Naive thymus-derived CD4-positive, alpha-beta T cell (primary cell): ENCODE data around the gene TAF11. TPM values are rescaled to one million over a fixed set of nuclear protein-coding genes. Genes with fewer than 3 reads are reported as not detected.
A peak's percentile ranks its signal among the peaks of the same experiment; 100 is the strongest.

ENCODE experiments used
- ATAC-seq: fragments of 150-1000 bp; cut with Tn5 transposase; 2 replicates; pipeline ENCODE4 v1.10.0; 2021; ENCODE audit warnings: mild to moderate bottlenecking, moderate library complexity
- CTCF ChIA-PET: fragments of 350-600 bp; sonication (Branson Sonifier 250); formaldehyde crosslinking; loops from one replicate; lab custom pipeline; 2021; ENCODE audit warnings: antibody characterized with exemption; lab: Charles Lee
- POLR2A ChIA-PET: fragments of 350-600 bp; sonication (Branson Sonifier 250); formaldehyde crosslinking; loops from one replicate; lab custom pipeline; 2021; ENCODE audit warnings: antibody characterized with exemption, inconsistent platforms; lab: Charles Lee
- DNase-seq, 9 donors: peaks; one replicate each; pipeline versions ENCODE4 v3.0.0 to v3.0.0-alpha.2; 2020 to 2022; ENCODE audit warnings: mixed read lengths in 1 of 9
- H3K27ac ChIP-seq: one replicate; pipeline ENCODE4 v1.7.0; 2013; ENCODE audit warnings: mild to moderate bottlenecking, low read depth, low read length, moderate library complexity
- H3K27me3 ChIP-seq, 2 donors: one replicate each; pipeline ENCODE4 v1.7.0; 2013; ENCODE audit warnings: low read length in 2 of 2, mild to moderate bottlenecking in 2 of 2, moderate library complexity in 2 of 2; ENCODE audit not compliant: control insufficient read depth in 2 of 2, insufficient read depth in 2 of 2
- H3K36me3 ChIP-seq, 3 experiments: 1 replicate in 2 of 3; 2 replicates in 1 of 3; pipeline ENCODE4 v1.7.0; 2013; ENCODE audit warnings: low read length in 3 of 3, mild to moderate bottlenecking in 3 of 3, moderate library complexity in 1 of 3; ENCODE audit not compliant: insufficient read depth in 3 of 3, control insufficient read depth in 2 of 3
- H3K4me1 ChIP-seq, 2 donors: one replicate each; pipeline ENCODE4 v1.7.0; 2013; ENCODE audit warnings: low read length in 2 of 2, mild to moderate bottlenecking in 2 of 2, moderate library complexity in 1 of 2; ENCODE audit not compliant: control insufficient read depth in 2 of 2, insufficient read depth in 2 of 2
- H3K4me3 ChIP-seq: 2 replicates; pipeline ENCODE4 v1.7.0; 2013; ENCODE audit warnings: mild to moderate bottlenecking, low read length
- H3K9me3 ChIP-seq, 3 experiments: 1 replicate in 2 of 3; 2 replicates in 1 of 3; pipeline ENCODE4 v1.7.0; 2013; ENCODE audit warnings: low read length in 3 of 3; ENCODE audit not compliant: control insufficient read depth in 2 of 3
- H3K27ac Mint-ChIP-seq, 9 donors: one replicate each; pipeline ENCODE4 v1.8.0; 2020 to 2022; ENCODE audit warnings: mixed read lengths in 9 of 9, mild to moderate bottlenecking in 8 of 9, moderate library complexity in 5 of 9, inconsistent platforms in 2 of 9
- H3K27me3 Mint-ChIP-seq, 5 donors: one replicate each; pipeline ENCODE4 v1.8.0; 2021 to 2022; ENCODE audit warnings: mixed read lengths in 5 of 5, mild to moderate bottlenecking in 1 of 5
- H3K36me3 Mint-ChIP-seq, 5 donors: one replicate each; pipeline ENCODE4 v1.8.0; 2020 to 2022; ENCODE audit warnings: mixed read lengths in 5 of 5, mild to moderate bottlenecking in 3 of 5, inconsistent platforms in 1 of 5
- H3K4me1 Mint-ChIP-seq, 7 donors: one replicate each; pipeline ENCODE4 v1.8.0; 2020 to 2022; ENCODE audit warnings: mixed read lengths in 7 of 7, mild to moderate bottlenecking in 3 of 7, inconsistent platforms in 1 of 7
- H3K4me3 Mint-ChIP-seq, 10 donors: one replicate each; pipeline ENCODE4 v1.8.0; 2020 to 2022; ENCODE audit warnings: mild to moderate bottlenecking in 10 of 10, mixed read lengths in 10 of 10, moderate library complexity in 6 of 10, inconsistent platforms in 2 of 10
- H3K9me3 Mint-ChIP-seq, 11 donors: one replicate each; pipeline ENCODE4 v1.8.0; 2020 to 2022; ENCODE audit warnings: mixed read lengths in 11 of 11, mild to moderate bottlenecking in 4 of 11, inconsistent platforms in 1 of 11, moderate library complexity in 1 of 11
- intact Hi-C, 2 donors: fragments of 100-400 bp; cut with micrococcal nuclease; formaldehyde crosslinking; loops; one replicate each; pipeline ENCODE4 v1.15.1; 2023
- polyA plus RNA-seq, 2 donors: library from polyadenylated mRNA; unstranded; fragments of 300-500 nt; fragmentation: Illumina TruSeq; gene quantifications; one replicate each; pipeline ENCODE4 v1.2.3, GENCODE V29; 2021
- total RNA-seq, 6 experiments: library from RNA in 5 of 6; stranded (reverse) in 5 of 6; gene quantifications; 1 replicate in 5 of 6; 2 replicates in 1 of 6; pipeline ENCODE4 v1.2.3 and lab custom pipeline; 2021 to 2026

The TAF11 gene
- total and polyA plus RNA-seq, 7 experiments from 2014 or later, result 17.3 to 35.1 (median 28.5) TPM

DNA sequence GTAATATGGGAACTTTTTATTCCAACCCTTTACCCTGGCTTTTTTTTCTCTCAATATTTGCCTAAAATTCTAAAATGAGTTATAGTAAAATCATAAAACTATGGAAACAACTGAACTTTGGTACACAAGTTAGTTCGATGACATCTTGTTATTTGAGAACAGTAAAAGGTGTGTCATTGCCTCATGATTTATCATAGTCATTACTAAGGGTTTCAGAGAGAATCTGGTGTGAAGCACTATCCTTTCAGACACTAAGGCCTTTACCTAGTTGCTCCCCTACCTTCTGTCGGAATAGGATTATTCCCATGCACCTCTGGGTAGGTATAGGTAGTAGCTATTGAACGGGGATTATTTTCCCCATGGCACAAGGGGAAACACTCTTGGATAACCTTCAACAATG lies 11.4 kb downstream of the TAF11 start:
- peaks cover 0 to 17% (median 10%) of the 10 kb centered on the region in 5 donors for H3K36me3 Mint-ChIP-seq

DNA sequence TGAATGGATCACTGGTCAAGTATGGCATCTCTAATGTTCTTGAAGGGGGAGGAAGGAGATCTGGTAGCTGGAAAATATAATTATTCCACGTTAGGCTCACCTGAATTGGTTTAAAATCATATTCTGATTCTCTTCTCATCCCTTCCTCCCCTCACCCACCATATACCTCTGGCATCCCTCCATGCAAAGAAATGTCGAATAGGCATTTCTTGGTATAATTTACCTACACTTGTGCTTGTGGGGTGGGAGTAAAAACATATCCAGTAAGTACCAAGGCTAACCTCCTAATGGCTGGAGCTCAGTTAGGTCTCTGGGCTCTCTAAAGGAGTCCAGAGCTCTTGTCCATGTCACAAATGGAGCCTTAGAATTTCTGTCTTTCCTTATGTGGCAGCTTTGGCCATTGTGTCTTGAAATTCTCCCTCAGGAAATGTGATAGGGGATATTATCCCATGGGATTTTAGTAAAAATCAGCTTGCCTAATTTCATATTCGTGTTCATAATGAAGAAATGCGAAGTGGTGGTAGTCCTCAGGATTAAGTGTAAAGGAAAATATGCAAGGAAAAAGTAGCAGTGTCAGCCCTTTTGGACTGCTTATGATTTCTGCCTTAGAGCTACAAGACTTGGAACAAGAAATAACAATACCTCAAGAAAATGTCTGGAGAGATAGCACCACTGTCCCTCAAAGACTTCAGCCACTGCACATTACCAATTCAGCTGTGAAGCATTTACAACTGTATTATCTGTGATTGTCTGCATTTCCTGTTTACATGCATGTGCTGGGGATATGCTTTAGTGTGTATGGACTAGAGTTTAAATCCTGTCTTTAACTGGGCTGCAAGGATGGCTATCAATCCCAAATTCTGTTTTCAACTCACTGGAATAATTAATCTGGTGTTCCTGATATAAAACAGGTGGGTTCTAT lies 12.3 kb downstream of the TAF11 start:
- Mint-ChIP-seq H3K4me3 (no peak overlapping the region), H3K9me3 (no peaks in the 10 kb centered on the region), H3K27ac (peak overlapping the region in 4 of 9 donors; percentile 1 to 70 (median 16)), H3K36me3 (peaks cover 0 to 21% (median 12%) of the 10 kb centered on the region in 5 donors), H3K27me3 (no peaks in the 10 kb centered on the region), H3K4me1 (peaks cover 0 to 5% (median 0%) of the 10 kb centered on the region in 7 donors)
- Histone ChIP-seq H3K27me3 (no peaks in the 10 kb centered on the region), H3K4me1 (no peaks in the 10 kb centered on the region), H3K4me3 (no peak overlapping the region), H3K27ac (no peak overlapping the region), H3K9me3 (no peaks in the 10 kb centered on the region), H3K36me3 (peaks cover 0 to 82% (median 10%) of the 10 kb centered on the region in 3 experiments)
- POLR2A ChIA-PET, result interaction anchor here (1.1 kb wide), 1 partner anchor 10 kb away, joined by 3 read pairs; no protein-coding TSS in a partner anchor
- intact Hi-C loops, result no loop called here
- ATAC-seq (no peak), DNase-seq (no peak)
- CTCF ChIA-PET, result no interaction called here

More for the DNA sequence above, 11.4 kb downstream of the TAF11 start:
- Mint-ChIP-seq H3K4me1 (peaks cover 0 to 5% (median 0%) of the 10 kb centered on the region in 7 donors), H3K4me3 (no peak overlapping the region), H3K27me3 (no peaks in the 10 kb centered on the region), H3K27ac (peak overlapping the region in 2 of 9 donors; percentile 32 to 34), H3K9me3 (no peaks in the 10 kb centered on the region)
- CTCF ChIA-PET, result no interaction called here
- no peak overlapping the region for H3K27ac ChIP-seq
- H3K27me3 ChIP-seq, result no peaks in the 10 kb centered on the region
- no peak overlapping the region for H3K4me3 ChIP-seq
- H3K36me3 ChIP-seq, result peaks cover 0 to 77% (median 16%) of the 10 kb centered on the region in 3 experiments
- DNase-seq (no peak), ATAC-seq (no peak)
- intact Hi-C loops, result no loop called here
- POLR2A ChIA-PET, result no interaction called here
- no peaks in the 10 kb centered on the region for H3K9me3 ChIP-seq
- H3K4me1 ChIP-seq, result no peaks in the 10 kb centered on the region

DNA sequence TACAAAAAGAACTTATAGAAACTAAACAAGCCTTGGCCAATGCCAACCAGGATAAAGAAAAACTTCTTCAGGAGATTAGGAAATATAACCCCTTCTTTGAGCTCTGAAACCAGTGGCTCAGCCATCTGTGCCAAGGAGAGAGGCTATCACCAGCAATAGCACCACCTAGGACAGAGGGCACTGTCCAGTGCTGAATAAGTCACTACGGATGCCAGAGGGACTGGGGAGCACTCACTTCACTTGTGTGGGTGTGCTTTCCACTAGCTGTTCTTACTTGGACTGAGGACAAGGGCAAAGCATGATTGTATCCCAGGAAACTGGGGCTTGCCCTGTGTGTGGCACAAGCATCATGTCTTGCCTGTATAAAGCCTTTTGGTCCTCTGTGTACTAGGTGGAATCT lies 15.5 kb downstream of the TAF11 start:
- no peaks in the 10 kb centered on the region for H3K4me1 Mint-ChIP-seq
- peaks cover 0 to 29% (median 8%) of the 10 kb centered on the region in 5 donors for H3K36me3 Mint-ChIP-seq
- H3K27me3 Mint-ChIP-seq, result no peaks in the 10 kb centered on the region
- Histone ChIP-seq H3K27ac (no peak overlapping the region), H3K27me3 (no peaks in the 10 kb centered on the region), H3K4me1 (no peaks in the 10 kb centered on the region), H3K36me3 (peaks cover 0 to 62% (median 0%) of the 10 kb centered on the region in 3 experiments), H3K9me3 (no peaks in the 10 kb centered on the region), H3K4me3 (no peak overlapping the region)
- intact Hi-C loops, result no loop called here
- no peak overlapping the region for H3K27ac Mint-ChIP-seq
- ATAC-seq, result no peak
- ChIA-PET CTCF (interaction anchor here (0.5 kb wide), 1 partner anchor 126 kb away, joined by 3 read pairs; no protein-coding TSS in a partner anchor), POLR2A (no interaction called here)
- no peak overlapping the region for H3K4me3 Mint-ChIP-seq
- H3K9me3 Mint-ChIP-seq, result no peaks in the 10 kb centered on the region
- no peak for DNase-seq

DNA sequence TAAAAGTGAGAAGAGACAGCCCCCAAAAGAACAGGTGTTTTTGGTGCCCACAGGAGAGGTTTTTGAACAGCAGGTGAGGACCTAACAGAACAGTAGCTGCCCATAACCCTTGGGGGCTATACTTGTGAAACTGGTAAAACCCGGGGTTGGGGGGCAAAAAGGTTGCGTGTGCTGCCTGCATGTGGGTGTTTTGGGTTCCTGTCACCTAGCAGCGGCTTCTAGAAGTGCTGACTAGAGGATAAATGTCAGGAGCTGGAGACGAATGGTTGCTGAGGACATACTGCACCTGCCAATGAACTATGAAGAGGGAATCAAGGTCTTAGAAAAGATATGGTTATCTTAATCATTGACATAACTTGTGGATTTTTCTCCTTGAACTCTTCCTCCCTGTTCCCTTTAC lies 16.0 kb downstream of the TAF11 start:
- no peak overlapping the region for H3K4me3 ChIP-seq
- H3K4me1 ChIP-seq, result no peaks in the 10 kb centered on the region
- Mint-ChIP-seq H3K9me3 (no peaks in the 10 kb centered on the region), H3K36me3 (peaks cover 0 to 33% (median 8%) of the 10 kb centered on the region in 5 donors), H3K27me3 (no peaks in the 10 kb centered on the region), H3K27ac (no peak overlapping the region), H3K4me1 (no peaks in the 10 kb centered on the region), H3K4me3 (no peak overlapping the region)
- no peaks in the 10 kb centered on the region for H3K27me3 ChIP-seq
- DNase-seq (no peak), ATAC-seq (no peak)
- intact Hi-C loops, result no loop called here
- no peaks in the 10 kb centered on the region for H3K9me3 ChIP-seq
- POLR2A ChIA-PET, result no interaction called here
- CTCF ChIA-PET, result no interaction called here
- H3K27ac ChIP-seq, result no peak overlapping the region
- peaks cover 0 to 62% (median 0%) of the 10 kb centered on the region in 3 experiments for H3K36me3 ChIP-seq

DNA sequence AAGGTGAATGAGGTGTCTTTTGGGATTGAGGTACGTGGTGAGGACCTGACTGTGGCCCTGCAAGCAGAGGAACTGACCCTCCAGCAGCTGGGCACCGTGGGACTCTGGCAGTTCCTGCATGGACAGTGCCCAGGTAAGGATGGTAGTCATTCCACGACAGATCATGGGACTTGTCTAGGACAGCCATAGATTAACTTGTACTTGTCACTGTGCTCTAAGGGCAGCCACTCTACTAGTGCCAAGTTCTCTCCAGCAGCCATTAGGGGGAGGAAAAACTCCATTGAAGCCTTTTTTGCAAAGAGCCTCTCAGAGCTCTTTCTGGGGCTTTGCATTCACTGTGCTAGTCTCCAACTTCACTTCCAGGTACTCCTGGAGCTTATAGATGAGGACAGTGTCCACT lies 20.4 kb downstream of the TAF11 start:
- peaks cover 0 to 3% (median 0%) of the 10 kb centered on the region in 7 donors for H3K4me1 Mint-ChIP-seq
- no peaks in the 10 kb centered on the region for H3K27me3 ChIP-seq
- H3K4me3 ChIP-seq, result no peak overlapping the region
- intact Hi-C loops, result no loop called here
- H3K4me3 Mint-ChIP-seq, result no peak overlapping the region
- no peaks in the 10 kb centered on the region for H3K27me3 Mint-ChIP-seq
- peaks cover 0 to 43% (median 4%) of the 10 kb centered on the region in 5 donors for H3K36me3 Mint-ChIP-seq
- ChIA-PET CTCF (interaction anchor here (0.8 kb wide), 1 partner anchor 11 kb away, joined by 3 read pairs; no protein-coding TSS in a partner anchor), POLR2A (no interaction called here)
- peak overlapping the region in 1 of 9 donors; percentile 19 for H3K27ac Mint-ChIP-seq
- no peak for DNase-seq
- no peak for ATAC-seq
- H3K4me1 ChIP-seq, result no peaks in the 10 kb centered on the region
- H3K36me3 ChIP-seq, result peaks cover 0 to 43% (median 0%) of the 10 kb centered on the region in 3 experiments
- H3K9me3 Mint-ChIP-seq, result no peaks in the 10 kb centered on the region
- H3K27ac ChIP-seq, result no peak overlapping the region
- no peaks in the 10 kb centered on the region for H3K9me3 ChIP-seq

DNA sequence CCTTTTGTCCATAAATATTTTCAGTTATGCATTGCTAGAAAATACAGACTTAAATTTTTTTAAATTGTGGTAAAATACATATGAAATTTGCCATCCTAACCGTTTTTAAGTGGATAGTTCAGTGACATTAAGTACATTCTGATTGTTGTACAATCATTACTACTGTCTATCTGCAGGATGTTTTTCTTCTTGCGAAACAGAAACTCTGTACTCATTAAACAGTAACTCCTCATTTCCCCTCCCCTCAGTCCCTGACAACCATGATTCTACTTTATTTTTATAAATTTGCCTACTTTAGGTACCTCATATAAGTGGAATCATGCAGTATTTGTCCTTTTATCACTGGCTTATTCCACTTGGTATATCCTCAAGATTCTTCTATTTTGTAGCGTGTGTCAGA lies 21.3 kb downstream of the TAF11 start:
- H3K4me3 Mint-ChIP-seq, result no peak overlapping the region
- peak overlapping the region in 1 of 9 donors; percentile 41 for H3K27ac Mint-ChIP-seq
- POLR2A ChIA-PET, result no interaction called here
- Histone ChIP-seq H3K27ac (no peak overlapping the region), H3K36me3 (peaks cover 0 to 33% (median 0%) of the 10 kb centered on the region in 3 experiments), H3K4me3 (no peak overlapping the region), H3K9me3 (no peaks in the 10 kb centered on the region), H3K27me3 (no peaks in the 10 kb centered on the region), H3K4me1 (no peaks in the 10 kb centered on the region)
- CTCF ChIA-PET, result no interaction called here
- H3K4me1 Mint-ChIP-seq, result peaks cover 0 to 3% (median 0%) of the 10 kb centered on the region in 7 donors
- intact Hi-C loops, result no loop called here
- H3K9me3 Mint-ChIP-seq, result no peaks in the 10 kb centered on the region
- ATAC-seq (no peak), DNase-seq (no peak)
- no peaks in the 10 kb centered on the region for H3K27me3 Mint-ChIP-seq
- H3K36me3 Mint-ChIP-seq, result peaks cover 0 to 37% (median 4%) of the 10 kb centered on the region in 5 donors
